NCI-H2107 treated with DMSO at 0.1 percent for 48 hours (cell line): Measurements from ENCODE around the gene RNF207.

ENCODE experiments used
- DNase-seq: peaks from one replicate; lab custom pipeline; 2025; ENCODE audit not compliant: unreplicated experiment; lab: John Stamatoyannopoulos, UW

Gene RNF207

DNA sequence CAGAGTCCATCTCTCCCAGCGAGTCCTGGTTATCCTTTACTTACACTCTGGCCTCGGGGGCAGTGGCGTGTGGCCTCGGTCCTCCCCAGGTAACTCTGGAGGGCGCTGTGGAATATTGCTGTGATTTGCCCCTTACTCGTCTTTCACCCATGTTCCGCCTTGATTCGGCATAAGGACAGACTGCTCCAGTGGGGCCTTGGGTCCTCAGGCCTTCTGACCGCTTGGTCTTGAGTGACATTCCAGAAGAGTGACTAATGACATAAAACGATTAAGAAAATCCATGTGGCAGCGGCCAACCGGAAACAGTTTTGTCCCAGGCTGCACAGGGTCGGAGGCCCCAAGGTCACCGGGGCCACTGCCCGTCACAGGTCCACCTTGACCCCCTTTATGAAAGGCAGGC, 18.8 kb downstream of the RNF207 start:
- no peak for DNase-seq

DNA sequence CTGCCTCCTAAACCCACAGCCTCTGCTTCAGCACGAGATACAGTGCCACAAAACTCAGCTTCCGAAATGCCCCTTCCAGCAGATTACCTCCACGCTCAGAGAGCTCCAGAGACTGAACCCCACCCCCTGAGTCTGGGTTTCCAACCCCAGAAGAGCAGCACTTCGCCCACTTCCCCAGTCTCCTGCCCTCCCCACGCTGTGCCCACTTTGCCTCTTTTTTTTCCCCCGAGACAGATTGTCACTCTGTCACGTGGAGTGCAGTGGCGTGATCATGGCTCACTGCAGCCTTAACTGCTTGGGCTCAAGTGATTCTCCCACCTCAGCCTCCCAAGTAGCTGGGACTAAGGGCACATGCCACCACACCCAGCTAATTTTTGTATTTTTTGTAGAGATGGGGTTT, 19.7 kb downstream of the RNF207 start:
- no peak for DNase-seq

DNA sequence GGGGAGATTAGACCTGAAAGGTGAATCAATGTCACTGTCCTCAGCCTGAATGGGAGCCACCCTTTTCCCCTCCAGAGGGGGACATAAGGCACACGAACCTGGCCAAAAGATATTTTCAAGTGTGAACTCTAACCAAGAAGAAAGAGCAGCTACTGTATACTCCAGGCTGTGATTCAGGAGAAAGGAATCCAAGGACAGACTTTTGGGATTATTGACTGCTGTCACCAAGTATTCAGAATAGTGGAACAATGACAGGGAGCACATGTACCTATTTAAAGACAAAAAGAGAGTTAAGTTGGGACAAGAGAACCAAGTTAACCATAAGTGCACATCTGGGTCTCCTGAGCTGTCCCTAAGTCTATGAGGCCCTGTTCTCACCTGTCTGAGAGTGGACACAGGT, 27.5 kb downstream of the RNF207 start:
- DNase-seq, result no peak

DNA sequence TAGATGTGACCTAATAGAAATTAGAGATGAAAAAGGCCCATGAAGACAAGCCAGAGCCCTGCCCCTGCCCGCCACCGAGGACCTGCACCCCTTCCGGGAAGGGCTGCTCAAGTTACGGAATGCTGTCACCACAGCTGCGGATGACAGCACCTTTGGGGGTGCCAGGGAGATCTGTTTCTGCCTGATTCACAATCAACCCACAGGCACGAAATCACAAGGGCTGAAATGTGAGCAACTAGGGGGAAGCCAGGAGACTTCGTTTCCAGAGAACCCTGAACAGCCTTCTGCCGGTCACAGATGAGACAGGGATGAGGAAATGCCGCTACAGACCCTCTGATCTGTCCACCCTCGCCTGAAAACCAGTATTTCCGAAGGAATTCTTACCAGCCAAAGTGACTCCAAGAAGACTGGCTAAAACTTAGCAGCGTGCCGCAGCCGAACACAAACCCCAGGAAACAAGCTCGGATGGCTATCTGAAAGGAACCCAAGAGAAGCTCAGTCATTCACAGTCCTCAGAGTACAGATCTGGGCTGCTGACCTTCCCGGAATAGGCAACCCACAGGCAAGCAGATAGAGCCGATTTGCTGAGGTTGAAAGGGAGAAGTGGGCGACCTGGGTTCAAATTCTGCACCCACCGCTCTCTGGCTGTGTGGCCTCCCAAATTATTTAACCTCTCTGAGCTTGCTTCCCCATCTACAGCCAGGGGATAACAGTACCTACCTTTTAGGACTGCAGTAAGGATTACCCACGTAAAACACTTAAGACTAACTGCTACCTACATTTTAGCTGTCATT, 28.8 kb downstream of the RNF207 start:
- DNase-seq, result no peak

DNA sequence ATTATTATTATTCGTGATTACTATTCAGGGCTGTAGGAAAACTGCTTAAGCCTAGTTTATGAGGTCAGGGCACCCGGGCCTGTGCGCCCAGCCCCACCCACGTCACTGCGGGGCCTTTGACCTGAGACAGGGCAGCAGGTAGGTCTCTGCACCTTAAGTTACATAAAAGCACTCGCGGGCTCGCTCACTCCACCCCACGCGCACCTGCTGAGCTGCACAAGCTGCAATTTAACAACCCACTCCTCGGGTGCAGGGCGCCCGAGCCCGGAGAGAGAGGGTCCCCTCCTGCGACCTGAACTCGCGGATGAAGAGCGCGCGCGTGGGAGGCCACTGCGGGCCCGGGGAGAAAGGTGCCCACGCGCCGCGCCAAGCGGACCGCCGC, 29.4 kb downstream of the RNF207 start:
- no peak for DNase-seq

DNA sequence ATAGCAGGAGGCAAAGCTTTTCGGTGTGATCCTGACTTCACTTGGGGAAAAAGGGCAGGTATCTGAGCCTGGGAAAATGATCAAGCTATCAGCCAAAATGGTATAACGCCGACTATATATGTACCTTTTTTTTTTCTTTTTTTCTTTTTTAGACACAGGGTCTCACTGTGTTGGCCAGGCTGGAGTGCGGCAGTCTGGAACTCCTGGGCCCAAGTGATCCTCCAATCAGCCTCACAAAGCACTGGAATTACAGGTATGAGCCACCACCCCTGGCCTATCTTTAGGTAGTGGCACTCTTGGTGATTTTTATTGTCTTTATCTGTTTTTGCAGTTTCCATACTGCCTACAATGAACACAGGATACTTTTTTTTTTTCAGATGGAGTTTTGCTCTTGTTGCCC, 31.2 kb downstream of the RNF207 start:
- no peak for DNase-seq

DNA sequence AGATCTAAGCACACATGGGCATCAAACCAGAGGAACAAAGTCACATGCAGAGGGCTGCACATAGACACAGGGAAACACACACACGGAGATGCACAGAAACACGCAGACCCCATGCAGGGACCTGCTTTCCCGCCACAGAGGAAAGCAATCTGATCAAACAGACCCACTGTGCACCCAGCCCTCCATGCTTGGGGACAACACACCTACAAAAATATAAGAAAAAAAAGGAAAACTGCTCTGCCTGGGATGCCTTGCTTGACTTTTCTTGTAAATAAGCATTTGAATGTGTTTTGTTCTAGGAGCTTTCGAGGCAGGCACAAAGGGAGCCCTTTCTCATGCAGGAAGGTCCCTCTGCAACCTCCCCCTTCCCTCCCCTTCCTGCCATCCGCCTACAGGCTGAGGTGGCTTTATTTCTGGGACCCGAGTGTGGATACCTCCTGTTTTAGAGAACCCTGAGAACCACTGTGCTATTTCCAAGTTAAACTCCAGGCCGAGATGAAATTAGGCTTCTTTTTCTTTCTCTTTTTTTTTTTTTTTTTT, 33.4 kb downstream of the RNF207 start:
- DNase-seq, result no peak

DNA sequence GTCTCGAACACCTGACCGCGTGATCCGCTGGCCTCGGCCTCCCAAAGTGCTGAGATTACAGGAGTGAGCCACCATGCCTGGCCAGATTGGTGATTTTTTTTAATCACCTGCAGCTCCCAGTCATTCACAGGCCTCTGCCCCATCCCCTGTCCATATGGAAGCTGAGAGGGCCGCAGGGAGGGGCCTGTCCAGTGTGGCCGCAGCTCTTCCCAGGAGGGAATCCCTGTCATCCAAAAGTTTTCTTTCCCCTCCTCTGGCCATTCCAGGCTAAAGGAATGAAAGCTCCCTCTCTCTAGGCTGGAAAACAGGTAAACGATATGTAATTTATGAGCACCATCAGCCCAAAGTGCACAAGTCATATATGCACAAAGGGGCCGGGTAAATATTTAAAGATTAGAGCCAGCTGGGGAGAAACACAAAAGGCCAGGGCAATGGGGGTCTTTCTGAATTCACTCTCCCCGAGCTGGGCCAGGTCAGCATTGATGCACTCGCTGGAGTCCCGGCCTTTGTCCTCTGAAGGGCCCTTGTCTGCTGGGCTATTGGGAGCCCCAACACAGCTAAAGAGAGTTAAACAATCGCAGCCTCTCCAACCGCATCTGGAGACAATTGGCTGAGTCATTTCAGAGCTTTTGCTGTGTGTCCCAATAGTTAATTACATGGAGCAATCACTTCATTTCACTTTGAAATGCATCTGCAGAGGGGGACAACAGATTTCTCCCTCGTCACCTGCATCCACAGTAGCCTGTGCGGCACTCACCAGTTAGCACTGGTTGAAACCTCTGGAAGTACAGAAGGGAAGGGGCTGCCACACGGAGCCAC, 34.2 kb downstream of the RNF207 start:
- no peak for DNase-seq

DNA sequence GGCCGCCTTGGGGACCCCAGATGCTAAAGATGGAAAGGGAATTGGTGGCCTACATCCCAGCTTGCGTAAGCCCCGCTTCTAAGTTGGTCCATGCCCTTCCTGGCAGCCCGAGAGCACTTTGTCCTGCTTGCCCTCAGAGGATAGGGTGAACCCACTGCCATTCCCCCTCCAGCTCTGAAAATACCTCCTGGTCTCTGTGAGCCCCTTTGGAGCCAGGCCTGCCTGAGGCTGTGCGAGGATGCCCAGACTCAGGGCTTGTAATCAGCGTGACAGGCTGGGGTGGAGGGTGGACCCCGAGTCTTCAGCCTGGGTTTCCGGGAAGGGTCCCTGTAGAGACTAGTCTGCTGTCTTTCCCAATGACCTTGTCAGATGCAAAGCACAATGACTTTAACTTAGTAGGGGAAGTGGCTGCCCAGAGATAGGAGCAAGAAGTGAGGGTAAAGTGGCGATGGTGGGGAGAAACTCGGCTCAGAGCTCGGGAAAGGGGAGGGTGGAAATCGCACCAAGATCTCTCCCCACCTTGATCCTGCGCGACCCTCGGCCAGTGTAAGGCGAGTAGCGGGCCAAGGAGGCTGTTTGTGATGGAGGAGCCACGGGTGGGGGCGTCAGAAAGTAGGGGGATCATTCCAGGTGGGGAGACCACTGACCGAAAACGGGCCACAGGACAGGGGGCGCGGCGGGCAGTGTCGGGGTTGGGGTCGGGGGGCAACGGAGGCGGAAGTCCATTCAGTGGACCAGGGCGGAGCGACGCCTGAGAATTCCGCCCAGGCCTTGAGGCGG, 35.4 kb downstream of the RNF207 start:
- DNase-seq, result no peak

DNA sequence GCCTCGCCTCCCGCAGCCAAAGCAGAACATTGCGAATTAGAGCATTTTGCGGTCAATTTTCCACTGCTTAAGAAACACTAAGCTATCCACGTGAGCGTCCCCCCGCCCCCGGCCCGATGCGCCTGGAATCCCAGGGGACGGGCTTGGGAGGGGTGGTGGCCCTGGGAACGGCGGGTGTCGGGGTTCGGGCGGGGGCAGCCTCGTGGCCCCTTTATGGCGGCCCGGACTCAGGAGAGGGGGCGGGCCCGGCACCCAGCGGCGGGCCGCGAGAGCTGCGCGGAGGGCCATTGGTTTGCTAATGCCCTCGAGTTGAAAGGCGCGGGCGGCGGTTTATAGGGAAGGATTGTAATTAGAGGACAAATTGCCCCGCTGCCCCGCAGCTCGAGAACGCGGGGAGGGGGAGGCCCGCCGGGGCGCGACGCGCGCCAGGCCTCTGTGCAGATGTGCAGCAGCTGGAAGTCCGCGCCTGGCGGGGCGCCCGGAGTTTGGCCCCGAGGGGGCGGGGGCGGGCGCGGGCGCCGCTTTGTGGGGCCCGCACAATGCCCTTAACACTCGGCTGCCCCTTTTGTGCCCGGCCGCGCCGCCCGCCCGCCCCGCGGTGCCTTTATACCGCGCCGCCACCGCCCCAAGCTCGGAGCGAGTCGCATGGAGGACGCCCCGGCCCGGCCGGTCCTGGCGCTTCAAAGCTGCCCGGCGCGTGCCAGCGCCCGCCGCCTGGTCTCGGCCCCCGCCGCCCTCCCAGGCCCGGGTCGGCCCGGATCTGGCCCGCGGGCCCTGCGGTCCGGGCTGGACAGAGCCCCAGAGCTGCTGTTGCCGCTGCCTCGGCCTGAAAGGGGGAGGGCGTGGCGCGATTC, 36.2 kb downstream of the RNF207 start:
- DNase-seq, result no peak

DNA sequence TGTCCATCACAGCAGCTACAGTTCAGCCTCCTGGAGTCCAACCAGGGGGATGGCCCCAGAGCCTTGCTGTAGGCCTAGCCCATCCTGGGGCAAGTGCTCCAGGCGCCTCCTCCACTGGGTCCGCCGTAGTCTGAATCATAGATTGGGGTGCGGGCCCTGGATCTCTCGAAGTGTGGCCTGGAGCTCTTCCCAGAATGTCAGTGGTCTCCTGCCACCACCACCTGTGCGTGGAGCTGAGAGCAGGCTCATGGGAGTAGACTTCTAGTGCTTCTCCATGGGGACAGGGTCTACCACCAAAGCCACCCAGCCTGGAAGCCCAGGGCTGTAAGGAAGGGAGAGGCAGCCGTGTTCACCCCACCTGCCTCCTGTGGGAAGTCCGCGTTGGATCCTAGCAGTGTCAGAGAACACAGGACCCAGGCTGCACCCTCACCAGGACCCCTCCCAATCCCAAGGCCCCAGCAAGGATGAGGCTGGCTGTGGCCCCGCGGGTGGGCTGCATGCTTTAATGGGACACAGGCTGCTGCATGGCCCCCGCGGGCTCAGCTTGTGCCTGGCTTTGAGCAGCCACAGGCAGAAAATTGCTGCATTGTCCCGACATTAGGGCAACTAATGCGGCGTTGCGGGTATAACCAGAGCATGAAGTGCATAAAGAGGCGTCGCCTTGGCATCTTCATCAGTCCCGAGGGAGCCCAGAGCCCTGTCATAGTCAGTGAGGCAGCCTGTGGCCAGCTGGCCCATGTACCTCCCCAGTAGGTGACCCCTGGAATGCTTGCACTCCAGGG, 37.3 kb downstream of the RNF207 start:
- no peak for DNase-seq

DNA sequence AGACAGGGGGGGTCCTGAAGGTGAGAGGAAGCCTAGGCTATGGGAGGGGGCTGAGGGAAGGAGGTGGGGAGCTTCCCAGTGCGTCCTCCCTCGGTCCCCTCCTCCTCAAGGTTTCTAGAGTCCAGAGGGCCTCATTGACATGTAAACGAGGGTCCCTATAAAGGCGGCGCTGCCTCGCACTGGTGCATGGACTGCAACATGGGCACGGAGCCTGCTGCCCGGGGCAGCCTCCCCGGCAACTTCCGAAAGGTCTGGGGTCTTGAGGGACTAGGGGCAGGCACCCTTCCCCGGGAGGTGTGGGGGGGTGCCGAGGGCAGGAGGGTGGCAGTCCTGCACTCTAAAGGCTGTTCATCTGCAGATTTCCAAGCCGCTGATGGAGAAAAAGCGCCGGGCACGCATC, 38.1 kb downstream of the RNF207 start, which contains the start of gene HES3:
HES3 (plus strand) TSS at position 187 of the 400 bp plus-strand sequence; CDS start at position 374, 187 bp downstream.
- DNase-seq, result no peak

DNA sequence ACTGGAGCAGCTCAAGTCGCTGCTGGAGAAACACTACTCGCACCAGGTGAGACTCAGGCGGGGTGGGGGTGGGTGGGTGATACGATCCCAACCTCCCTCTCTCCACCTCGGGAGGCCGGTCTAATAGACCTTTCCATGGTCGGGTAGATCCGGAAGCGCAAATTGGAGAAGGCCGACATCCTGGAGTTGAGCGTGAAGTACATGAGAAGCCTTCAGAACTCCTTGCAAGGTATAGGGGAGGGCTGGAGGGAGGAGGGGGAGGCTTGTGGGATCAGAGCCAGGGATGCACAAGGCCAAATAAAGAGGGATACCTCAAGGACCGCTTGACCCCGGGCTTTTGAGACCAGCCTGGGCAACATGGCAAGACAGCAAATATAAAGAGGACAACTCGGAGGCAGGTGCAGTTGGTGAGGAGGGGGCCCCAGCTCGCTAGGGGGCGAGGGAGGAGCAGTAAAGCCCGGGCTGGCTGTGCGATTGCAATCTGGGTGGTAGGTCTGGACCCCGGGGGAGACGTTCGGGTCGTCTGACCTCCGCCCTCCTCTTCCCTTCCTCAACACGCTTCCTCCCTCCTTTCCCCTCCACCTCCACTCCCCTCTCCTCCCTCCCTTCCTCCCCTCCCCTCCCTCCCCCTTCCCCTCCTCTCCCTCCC, 38.6 kb downstream of the RNF207 start:
- DNase-seq, result no peak

DNA sequence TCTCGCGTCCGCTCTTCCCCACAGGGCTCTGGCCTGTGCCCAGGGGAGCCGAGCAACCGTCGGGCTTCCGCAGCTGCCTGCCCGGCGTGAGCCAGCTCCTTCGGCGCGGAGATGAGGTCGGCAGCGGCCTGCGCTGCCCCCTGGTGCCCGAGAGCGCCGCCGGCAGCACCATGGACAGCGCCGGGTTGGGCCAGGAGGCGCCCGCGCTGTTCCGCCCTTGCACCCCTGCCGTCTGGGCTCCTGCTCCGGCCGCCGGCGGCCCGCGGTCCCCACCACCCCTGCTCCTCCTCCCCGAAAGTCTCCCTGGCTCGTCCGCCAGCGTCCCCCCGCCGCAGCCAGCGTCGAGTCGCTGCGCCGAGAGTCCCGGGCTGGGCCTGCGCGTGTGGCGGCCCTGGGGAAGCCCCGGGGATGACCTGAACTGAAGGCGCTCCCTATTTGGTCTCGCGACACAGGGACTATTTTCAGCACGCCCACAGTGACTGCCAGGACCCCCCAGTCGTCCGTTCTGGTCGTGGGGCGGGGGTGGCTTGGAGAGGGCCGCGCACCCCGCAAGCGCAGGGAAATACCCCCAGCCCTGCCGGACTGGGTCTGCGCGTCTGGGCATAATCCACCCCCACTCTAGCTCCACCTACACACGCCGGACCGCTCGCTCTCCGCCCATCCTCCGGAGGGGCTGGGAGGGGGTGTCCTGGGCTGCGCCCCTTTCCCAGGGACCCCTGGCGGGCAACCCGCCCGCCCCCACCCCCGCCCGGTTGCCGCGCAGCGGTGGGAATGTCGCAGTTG, 39.4 kb downstream of the RNF207 start:
- no peak for DNase-seq

DNA sequence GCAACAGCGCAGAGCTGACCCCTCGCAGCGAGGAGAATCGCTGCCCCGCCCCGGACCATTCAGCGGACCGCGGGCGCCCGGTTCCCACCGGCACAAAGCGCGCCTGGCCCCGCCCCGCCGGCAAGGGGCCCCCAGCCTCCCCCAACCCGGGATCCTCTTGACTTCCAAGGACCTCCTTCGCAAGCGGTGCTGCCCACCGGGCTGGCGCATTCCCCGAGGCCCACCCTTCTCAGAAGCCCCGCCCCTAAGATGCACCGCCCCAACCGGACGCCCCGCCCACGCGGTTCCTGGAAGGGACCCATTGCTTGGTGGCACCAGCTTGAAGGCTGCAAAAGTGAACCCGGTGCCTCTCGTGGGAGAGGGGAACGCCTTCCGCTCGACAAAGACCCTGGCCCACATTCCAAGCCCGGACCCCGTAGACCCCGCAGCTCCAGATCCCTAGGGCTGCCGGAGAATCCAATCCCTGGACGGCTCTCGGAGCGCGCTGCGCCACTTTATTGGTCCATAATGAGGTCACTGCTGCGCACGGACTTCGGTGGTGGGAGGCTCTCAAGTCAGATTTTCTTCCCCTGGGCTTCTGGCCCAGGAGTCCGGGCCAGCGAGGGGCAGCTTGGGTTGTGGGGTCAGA, 40.1 kb downstream of the RNF207 start:
- no peak for DNase-seq

DNA sequence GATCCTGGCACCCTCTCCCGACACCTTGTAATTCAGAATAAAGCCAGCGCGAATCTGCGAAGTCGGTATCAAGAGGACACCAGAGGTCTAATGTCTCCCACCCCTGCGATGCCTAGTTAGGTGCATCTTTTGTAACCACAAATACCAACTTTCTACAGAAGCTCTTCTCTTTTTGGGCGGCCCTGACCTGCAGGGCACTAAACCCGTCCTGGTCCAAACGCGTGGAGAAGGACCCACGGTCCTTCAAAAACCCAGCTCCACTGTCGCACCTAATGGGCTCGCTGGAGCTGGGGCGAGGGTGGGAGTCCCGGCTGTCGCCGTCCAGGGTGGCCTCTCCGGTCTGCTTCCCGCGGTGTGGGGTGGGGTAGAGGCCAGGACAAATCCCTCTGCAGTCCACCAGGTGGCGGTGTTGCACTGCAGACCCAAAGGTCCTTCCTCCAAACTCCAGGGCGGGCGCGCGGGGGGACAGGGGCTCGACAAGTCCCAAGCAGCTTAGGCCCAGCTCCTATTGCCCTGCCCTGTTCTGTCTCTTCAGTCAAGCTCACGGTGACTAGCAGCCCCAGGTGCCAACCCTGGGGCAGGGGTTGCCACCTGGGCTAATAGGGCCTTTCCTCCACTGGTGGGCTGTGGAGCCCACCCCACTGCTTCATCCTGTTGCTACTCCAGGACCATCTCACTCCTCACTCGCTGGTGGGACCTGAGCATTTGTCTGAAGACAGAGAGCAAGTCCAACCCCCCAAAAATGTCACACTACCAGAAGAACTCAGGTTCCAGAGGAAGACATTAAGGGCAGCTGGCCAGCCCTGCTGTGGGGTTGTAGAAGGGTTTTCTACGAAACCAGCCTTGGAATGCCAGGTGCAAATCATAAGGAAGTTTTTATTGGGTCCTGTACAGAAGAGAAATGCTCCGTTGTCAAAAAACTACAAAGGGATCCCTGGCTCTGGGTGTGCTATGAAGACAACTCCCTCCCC, 40.9 kb downstream of the RNF207 start:
- DNase-seq, result no peak

DNA sequence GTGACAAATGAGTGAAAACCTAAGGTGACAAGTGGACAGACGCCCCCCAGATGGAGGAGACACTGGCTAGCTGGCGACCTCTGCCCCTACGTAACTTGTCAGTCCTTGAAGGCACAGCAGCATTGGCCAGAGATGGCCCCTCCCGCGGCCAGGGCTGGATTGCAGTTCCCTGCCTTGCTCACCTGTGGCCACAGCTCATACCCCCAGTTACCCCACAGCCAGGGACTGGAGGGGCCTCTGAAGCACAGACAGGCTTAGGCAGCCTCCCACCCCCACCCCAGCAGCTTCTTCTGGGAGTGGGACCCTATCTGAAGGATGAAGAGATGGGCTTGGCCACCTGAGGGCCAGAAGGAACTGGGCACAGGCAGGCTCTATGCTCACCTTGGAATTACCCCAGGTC, 41.7 kb downstream of the RNF207 start:
- DNase-seq, result no peak
